ENCODE data around the gene S100A9. TPM values are rescaled to one million over a fixed set of nuclear protein-coding genes. Genes with fewer than 3 reads are reported as not detected.

Gene S100A9
- polyA plus RNA-seq, 1 donor = 21.2 TPM

GRCh38 chr1:153389401-153389800 is 31.7 kb downstream of the S100A9 start:
- no peak for DNase-seq (ENCODE audit: low read depth)

- DNase-seq (ENCODE audit: low read depth) = no peak
Measured at GRCh38 chr1:153389973-153390879, 32.6 kb downstream of the S100A9 start.

- no peak for DNase-seq (ENCODE audit: low read depth)
Measured at GRCh38 chr1:153390938-153391710, 33.5 kb downstream of the S100A9 start, which contains the start of gene S100A8. TSS of gene S100A8 (minus strand) at chr1:153391073. CDS start at chr1:153390535, 538 bp downstream.

- no peak for DNase-seq (ENCODE audit: low read depth)
Measured at GRCh38 chr1:153392258-153392657, 34.6 kb downstream of the S100A9 start.

- no peak for DNase-seq (ENCODE audit: low read depth)
Measured at GRCh38 chr1:153392822-153393221, 35.2 kb downstream of the S100A9 start.

- DNase-seq (ENCODE audit: low read depth) = no peak
Measured at GRCh38 chr1:153393926-153394325, 36.3 kb downstream of the S100A9 start.

- DNase-seq (ENCODE audit: low read depth) = no peak
Measured at GRCh38 chr1:153394391-153394790, 36.7 kb downstream of the S100A9 start.

- DNase-seq (ENCODE audit: low read depth) = no peak
Measured at GRCh38 chr1:153395136-153395685, 37.6 kb downstream of the S100A9 start.

GRCh38 chr1:153395776-153396175 is 38.1 kb downstream of the S100A9 start:
- DNase-seq (ENCODE audit: low read depth) = no peak

- DNase-seq (ENCODE audit: low read depth) = no peak
Measured at GRCh38 chr1:153396461-153396860, 38.8 kb downstream of the S100A9 start.

- no peak for DNase-seq (ENCODE audit: low read depth)
Measured at GRCh38 chr1:153397051-153397923, 39.6 kb downstream of the S100A9 start.

- DNase-seq (ENCODE audit: low read depth) = no peak
Measured at GRCh38 chr1:153397924-153398651, 40.4 kb downstream of the S100A9 start.

GRCh38 chr1:153399401-153400055 is 41.9 kb downstream of the S100A9 start:
- no peak for DNase-seq (ENCODE audit: low read depth)

GRCh38 chr1:153400244-153400643 is 42.6 kb downstream of the S100A9 start:
- no peak for DNase-seq (ENCODE audit: low read depth)

- no peak for DNase-seq (ENCODE audit: low read depth)
Measured at GRCh38 chr1:153401461-153401860, 43.8 kb downstream of the S100A9 start.

- no peak for DNase-seq (ENCODE audit: low read depth)
Measured at GRCh38 chr1:153402226-153402625, 44.6 kb downstream of the S100A9 start.

GRCh38 chr1:153403421-153404085 is 45.9 kb downstream of the S100A9 start:
- no peak for DNase-seq (ENCODE audit: low read depth)

- no peak for DNase-seq (ENCODE audit: low read depth)
Measured at GRCh38 chr1:153404086-153404635, 46.5 kb downstream of the S100A9 start.

GRCh38 chr1:153404768-153405167 is 47.1 kb downstream of the S100A9 start:
- no peak for DNase-seq (ENCODE audit: low read depth)

All from forelimb muscle (tissue), 1 donor.